ENCODE data around the gene PPRC1. TPM values are rescaled to one million over a fixed set of nuclear protein-coding genes. Genes with fewer than 3 reads are reported as not detected.

Gene PPRC1
- total RNA-seq, 1 donor from 2014 or later, result 68.3 TPM

GRCh38 chr10:102152545-102152890, 19.7 kb downstream of the PPRC1 start:
- Mint-ChIP-seq H3K4me1 (peaks cover 26% of the 10 kb centered on the region), H3K4me3 (peak overlapping the region; percentile 98), H3K9me3 (no peaks in the 10 kb centered on the region), H3K27ac (ENCODE audit: unreplicated experiment) (peak overlapping the region; percentile 99), H3K27me3 (ENCODE audit: low read depth) (no peaks in the 10 kb centered on the region), H3K36me3 (ENCODE audit: low read depth) (peaks cover 24% of the 10 kb centered on the region)
- DNase-seq (ENCODE audit: low read depth, low spot score), result no peak
- no peak for TF ChIP-seq CTCF (conservative IDR thresholded peaks at IDR 0.05)

GRCh38 chr10:102153093-102153620, 20.3 kb downstream of the PPRC1 start:
- Mint-ChIP-seq H3K27ac (ENCODE audit: unreplicated experiment) (peak overlapping the region; percentile 99), H3K4me1 (peaks cover 26% of the 10 kb centered on the region), H3K4me3 (peak overlapping the region; percentile 98), H3K27me3 (ENCODE audit: low read depth) (no peaks in the 10 kb centered on the region), H3K9me3 (no peaks in the 10 kb centered on the region), H3K36me3 (ENCODE audit: low read depth) (peaks cover 21% of the 10 kb centered on the region)
- TF ChIP-seq CTCF (conservative IDR thresholded peaks at IDR 0.05), result no peak
- DNase-seq (ENCODE audit: low read depth, low spot score), result no peak

GRCh38 chr10:102154466-102155116, 21.8 kb downstream of the PPRC1 start:
- TF ChIP-seq CTCF (conservative IDR thresholded peaks at IDR 0.05), result no peak
- Mint-ChIP-seq H3K9me3 (no peaks in the 10 kb centered on the region), H3K36me3 (ENCODE audit: low read depth) (peaks cover 15% of the 10 kb centered on the region), H3K4me1 (peaks cover 26% of the 10 kb centered on the region), H3K27ac (ENCODE audit: unreplicated experiment) (no peak overlapping the region), H3K27me3 (ENCODE audit: low read depth) (no peaks in the 10 kb centered on the region), H3K4me3 (peak overlapping the region; percentile 98)
- DNase-seq (ENCODE audit: low read depth, low spot score), result no peak

GRCh38 chr10:102157224-102157623, 24.4 kb downstream of the PPRC1 start:
- Mint-ChIP-seq H3K4me1 (peaks cover 13% of the 10 kb centered on the region), H3K36me3 (ENCODE audit: low read depth) (peaks cover 18% of the 10 kb centered on the region), H3K27ac (ENCODE audit: unreplicated experiment) (no peak overlapping the region), H3K27me3 (ENCODE audit: low read depth) (no peaks in the 10 kb centered on the region), H3K4me3 (no peak overlapping the region), H3K9me3 (no peaks in the 10 kb centered on the region)
- no peak for DNase-seq (ENCODE audit: low read depth, low spot score)
- TF ChIP-seq CTCF (conservative IDR thresholded peaks at IDR 0.05), result no peak

- no peak overlapping the region for H3K27ac Mint-ChIP-seq (ENCODE audit: unreplicated experiment)
Measured at GRCh38 chr10:102159051-102159597, 26.3 kb downstream of the PPRC1 start.

More at GRCh38 chr10:102159051-102159597, 26.3 kb downstream of the PPRC1 start:
- TF ChIP-seq CTCF (conservative IDR thresholded peaks at IDR 0.05), result no peak
- H3K4me1 Mint-ChIP-seq, result no peaks in the 10 kb centered on the region
- H3K27me3 Mint-ChIP-seq (ENCODE audit: low read depth), result no peaks in the 10 kb centered on the region
- H3K9me3 Mint-ChIP-seq, result no peaks in the 10 kb centered on the region
- peak overlapping the region; percentile 44 for H3K4me3 Mint-ChIP-seq
- no peak for DNase-seq (ENCODE audit: low read depth, low spot score)
- peaks cover 13% of the 10 kb centered on the region for H3K36me3 Mint-ChIP-seq (ENCODE audit: low read depth)
